Inferior parietal cortex (tissue), 1 donor: ENCODE results near the gene BCKDHB.

Experiments used
- DNase-seq: peaks from one replicate; pipeline ENCODE4 v3.0.0-alpha.2; 2016; ENCODE audit errors: extremely low spot score

The BCKDHB gene

GRCh38 chr6:80331522-80331921 lies 225.1 kb downstream of the BCKDHB start:
- DNase-seq, result no peak

- DNase-seq, result no peak
Observed at GRCh38 chr6:80331974-80332373, 225.5 kb downstream of the BCKDHB start.

DNA sequence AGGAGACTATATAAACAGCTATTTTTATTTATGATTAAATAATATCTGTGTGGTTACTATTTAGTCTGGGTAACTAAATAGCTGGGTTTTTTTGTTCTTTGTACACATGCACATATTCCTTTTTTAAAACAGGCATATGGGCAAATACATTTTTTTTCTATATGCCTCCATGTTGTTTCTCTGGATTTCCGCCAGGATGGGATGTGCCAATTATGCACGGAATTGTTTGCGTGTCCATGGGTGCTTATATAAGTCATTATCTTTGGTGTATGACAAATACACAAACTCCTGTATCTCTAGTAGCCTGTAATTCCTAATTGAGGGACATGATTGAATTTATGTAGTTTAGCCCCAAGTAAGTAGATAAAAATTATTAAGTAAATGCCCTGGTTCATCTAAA lies 226.9 kb downstream of the BCKDHB start:
- DNase-seq, result no peak

- DNase-seq, result no peak
Observed at GRCh38 chr6:80335121-80335531, 228.7 kb downstream of the BCKDHB start.

DNA sequence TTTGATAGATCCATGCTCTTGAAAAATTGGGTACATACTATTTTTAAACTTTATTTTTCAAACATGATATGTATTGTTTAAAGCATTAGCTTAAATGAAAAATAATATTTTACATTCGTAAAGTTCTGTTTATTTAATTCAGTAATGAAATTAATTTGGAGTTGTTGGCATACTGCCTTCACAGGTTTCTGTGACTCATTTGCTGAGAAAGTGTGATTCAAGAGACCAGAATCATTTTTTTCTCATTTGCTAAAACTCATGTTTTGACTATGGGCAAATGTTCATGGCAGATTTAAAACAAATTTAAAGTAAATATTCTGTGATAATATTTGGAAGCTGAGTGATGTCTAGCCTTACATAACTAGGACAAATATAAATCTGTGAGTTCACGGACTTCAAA lies 230.4 kb downstream of the BCKDHB start:
- DNase-seq, result no peak

- DNase-seq, result no peak
Observed at GRCh38 chr6:80338201-80338836, 231.8 kb downstream of the BCKDHB start.

- DNase-seq, result no peak
Observed at GRCh38 chr6:80339421-80339820, 232.9 kb downstream of the BCKDHB start.

DNA sequence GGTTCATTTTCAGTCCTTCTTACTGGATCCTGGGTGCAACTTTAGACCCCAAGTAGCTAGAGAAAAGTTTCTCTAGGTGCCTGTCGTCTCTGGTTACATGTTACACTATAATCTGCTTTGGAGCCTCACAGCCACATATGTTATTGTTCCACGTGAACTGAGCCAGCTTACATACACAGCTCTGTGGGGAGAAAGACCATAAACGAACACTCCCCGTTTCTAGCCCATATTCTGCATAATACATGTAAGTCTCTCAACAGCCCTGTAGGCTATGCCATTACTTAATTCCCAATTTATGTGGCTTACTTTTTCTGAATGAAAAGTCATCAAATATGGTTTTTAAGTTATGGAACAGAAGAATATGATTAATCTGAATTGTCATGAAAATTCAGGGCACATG lies 233.8 kb downstream of the BCKDHB start:
- no peak for DNase-seq

- no peak for DNase-seq
Observed at GRCh38 chr6:80340686-80341085, 234.2 kb downstream of the BCKDHB start.

DNA sequence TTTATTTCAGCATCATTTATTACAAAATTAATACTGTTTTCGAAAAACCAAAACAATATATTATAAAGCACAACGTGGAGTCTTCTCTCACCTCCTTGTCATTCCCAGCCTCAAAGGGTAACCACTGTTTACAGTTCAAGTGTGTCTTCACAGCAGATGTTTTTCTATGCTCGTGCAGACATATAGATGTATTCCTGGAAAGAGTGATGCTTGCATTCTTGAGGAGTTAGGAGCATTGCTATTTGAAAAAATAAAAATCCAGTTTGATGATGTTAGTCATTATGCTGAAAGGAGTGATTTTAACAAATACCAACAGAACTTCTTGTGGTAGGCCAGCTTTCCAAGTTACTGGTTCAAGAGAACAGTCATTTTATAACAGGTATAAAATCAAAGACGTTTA lies 234.9 kb downstream of the BCKDHB start:
- no peak for DNase-seq

DNA sequence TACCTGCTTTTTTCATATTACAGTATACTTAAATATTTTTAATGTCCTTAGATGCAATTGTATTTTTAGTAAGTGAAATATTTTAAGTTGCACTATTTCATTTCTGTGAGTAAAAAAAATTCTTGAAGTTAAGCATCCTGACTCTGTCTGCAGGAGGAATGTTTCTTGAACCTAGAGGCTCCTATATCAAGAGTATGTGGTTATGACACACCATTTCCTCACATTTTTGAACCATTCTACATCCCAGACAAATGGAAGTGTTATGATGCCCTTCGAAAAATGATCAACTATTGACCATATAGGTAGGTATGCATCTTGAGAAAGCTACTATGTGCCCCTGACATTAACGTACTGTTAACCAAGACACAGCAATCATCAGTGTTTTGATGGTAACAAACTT lies 237.0 kb downstream of the BCKDHB start:
- DNase-seq, result no peak

DNA sequence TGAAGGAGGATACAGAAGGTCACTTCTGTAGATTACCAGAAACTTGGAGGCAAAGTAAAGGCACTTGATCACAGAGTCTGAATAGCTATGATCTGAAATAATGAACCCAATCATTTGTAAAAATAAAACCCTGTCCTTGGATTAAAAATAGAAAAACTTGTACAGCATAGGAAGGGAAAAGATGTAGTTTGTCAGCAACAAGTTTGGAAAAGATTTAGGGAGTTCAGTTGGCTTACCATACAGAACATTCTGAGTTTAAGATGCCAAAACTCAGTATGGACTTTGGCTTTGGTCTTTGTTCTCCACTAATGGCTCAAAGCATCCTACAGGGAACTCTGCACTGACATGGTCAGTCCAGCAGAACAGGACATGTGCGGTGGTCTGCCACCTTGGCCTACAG lies 240.6 kb downstream of the BCKDHB start:
- DNase-seq, result no peak

DNA sequence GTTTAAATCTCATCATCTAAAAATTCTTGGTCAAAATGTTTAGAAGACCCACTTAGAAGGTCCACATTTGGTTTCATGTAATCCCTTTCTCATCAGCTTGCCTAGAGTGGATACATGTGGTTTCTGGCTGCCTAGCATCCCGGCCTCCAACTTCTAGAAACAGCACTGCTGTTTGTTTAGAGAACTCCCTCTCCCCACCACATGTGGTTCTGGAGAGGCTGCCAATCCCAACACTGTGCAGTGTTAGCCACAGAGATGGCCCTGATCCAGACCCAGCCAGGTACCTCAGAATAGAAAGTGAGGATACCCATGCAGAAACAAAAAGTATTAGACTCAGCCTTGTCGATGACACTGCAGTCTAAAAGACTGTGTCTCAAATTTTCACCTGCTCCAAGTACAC lies 241.8 kb downstream of the BCKDHB start:
- no peak for DNase-seq

GRCh38 chr6:80356000-80356399 lies 249.5 kb downstream of the BCKDHB start:
- DNase-seq, result no peak

- no peak for DNase-seq
Observed at GRCh38 chr6:80356545-80356944, 250.1 kb downstream of the BCKDHB start.

DNA sequence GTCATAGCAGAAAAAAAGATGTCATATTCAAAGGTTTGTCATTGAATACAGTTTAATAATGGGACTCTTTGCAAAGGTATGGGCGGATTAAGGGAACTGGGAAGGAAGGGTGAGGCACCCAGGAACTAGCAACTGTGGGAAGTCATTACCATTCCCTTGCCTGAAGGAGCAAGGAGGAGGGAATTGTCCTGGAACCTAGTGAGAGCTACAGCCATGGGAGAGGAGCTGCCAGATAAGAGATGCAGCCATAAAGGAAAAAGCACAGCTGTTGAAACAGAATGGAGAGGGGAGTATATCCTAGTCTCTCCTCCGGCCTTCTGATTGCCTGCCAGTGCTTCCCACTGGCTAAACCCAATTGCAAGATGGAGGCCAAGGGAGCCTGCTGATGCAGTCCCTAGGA lies 250.6 kb downstream of the BCKDHB start:
- no peak for DNase-seq

- no peak for DNase-seq
Observed at GRCh38 chr6:80357674-80358073, 251.2 kb downstream of the BCKDHB start.

GRCh38 chr6:80363501-80364122 lies 257.1 kb downstream of the BCKDHB start:
- no peak for DNase-seq

DNA sequence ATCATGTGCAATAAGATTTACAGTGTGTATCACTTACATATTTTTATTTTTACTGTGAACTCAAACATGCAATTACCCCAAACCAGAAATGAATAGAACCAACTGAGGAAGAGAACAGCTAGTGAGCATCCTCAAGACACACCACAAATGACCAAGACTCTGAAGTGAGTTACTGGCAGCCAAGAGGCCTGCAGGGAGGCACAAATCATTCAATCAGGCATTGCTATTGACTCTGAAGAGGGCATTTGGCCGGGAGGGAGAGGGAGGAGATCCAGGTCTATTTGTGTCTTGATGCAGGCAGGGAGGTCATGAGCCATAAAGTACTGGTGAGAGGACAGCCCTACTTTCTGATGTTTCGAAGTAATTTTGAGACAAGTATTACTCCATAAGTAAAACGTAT lies 257.7 kb downstream of the BCKDHB start:
- no peak for DNase-seq

DNA sequence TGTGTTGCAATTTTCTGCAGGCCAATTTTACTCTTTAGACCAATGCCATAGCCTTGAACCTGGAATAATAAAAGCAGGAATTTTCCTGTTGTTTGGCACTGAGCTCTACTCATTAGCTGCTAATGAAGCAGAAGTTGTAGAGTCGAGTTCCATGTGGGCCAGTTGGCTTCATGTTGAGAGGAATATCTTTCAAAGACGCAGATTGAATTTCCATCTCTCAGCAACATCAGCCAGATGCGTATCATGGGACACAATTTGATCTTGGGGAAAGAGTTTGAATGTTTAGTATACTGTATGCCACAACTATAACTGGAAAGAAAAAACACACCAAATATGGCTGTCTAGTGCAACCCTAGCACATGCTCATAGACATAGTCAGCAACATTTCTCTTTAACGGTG lies 259.6 kb downstream of the BCKDHB start:
- no peak for DNase-seq

GRCh38 chr6:80366714-80367113 lies 260.2 kb downstream of the BCKDHB start:
- no peak for DNase-seq

GRCh38 chr6:80376411-80376810 lies 269.9 kb downstream of the BCKDHB start:
- DNase-seq, result no peak

DNA sequence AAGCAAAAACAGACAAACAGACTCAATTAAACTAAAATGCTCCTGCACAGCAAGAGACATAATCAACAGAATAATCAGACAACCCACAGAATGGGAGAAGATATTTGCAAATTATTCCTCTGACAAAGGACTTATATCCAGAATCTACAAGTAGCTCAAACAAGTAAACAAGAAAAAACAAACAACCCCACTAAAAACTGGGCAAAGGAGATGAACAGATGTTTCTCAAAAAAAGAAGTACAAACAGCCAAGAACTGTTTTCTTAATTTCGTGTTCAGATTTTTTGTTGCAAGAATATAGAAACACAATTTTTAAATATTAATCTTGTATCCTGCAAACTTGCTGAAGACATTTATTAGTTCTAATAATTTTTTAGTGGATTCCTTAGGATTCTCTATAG lies 274.1 kb downstream of the BCKDHB start:
- no peak for DNase-seq

DNA sequence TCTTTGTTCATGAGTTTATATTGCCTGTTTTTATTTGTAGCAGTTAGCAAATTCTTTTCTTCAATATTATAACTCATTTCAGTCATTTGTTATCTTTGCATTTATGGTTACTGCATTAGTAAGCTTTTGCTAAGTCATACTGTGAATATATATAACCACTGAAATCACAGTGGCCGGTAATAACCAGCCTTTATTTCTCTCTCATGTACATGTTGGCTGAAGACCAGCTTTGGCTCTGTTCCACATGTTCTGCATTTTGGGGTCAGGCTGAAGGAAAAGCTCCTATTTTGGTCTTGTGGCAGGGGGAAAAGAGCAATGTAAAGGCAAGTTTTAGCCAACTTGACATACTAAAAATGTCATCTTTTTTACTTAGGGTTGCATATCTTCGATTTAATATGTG lies 276.3 kb downstream of the BCKDHB start:
- DNase-seq, result no peak
